SU-DHL-6 (cell line): ENCODE data around the gene KIF4A.

Source experiments
- H2AFZ ChIP-seq: fragments of 200-600 bp; sonication (generic); 2 replicates; pipeline ENCODE4 v1.6.1; 2014; ENCODE audit warnings: low read depth, mild to moderate bottlenecking, moderate library complexity, mixed read lengths, antibody characterized with exemption, low read length; ENCODE audit not compliant: severe bottlenecking
- H3F3A ChIP-seq: fragments of 200-600 bp; shearing (Covaris generic); 2 replicates; pipeline ENCODE4 v1.6.0; 2016; ENCODE audit warnings: antibody characterized with exemption, mild to moderate bottlenecking; ENCODE audit not compliant: insufficient read depth
- H3K27ac ChIP-seq: fragments of 200-600 bp; sonication (generic); 2 replicates; pipeline ENCODE4 v1.5.1; 2016; ENCODE audit warnings: low read depth, mild to moderate bottlenecking, low read length, moderate library complexity, mixed read lengths
- H3K27me3 ChIP-seq: fragments of 200-600 bp; sonication (generic), shearing (Covaris generic); 2 replicates; pipeline ENCODE4 v1.6.0; 2014; ENCODE audit warnings: mild to moderate bottlenecking, low read length
- H3K36me3 ChIP-seq: fragments of 200-600 bp; sonication (generic); 2 replicates; pipeline ENCODE4 v1.6.1; 2014; ENCODE audit warnings: mild to moderate bottlenecking, low read length, mixed read lengths
- H3K4me2 ChIP-seq: fragments of 300-600, 200-600 bp; shearing (Covaris generic), sonication (generic); 2 replicates; pipeline ENCODE4 v1.6.0; 2014; ENCODE audit warnings: low read length, low read depth, mild to moderate bottlenecking; ENCODE audit not compliant: poor library complexity, severe bottlenecking
- H3K4me3 ChIP-seq: fragments of 200-600 bp; sonication (generic); 2 replicates; pipeline ENCODE4 v1.5.1; 2014; ENCODE audit warnings: antibody characterized with exemption, low read length, mild to moderate bottlenecking, mixed read lengths; ENCODE audit not compliant: insufficient read depth, poor library complexity, severe bottlenecking
- H3K79me2 ChIP-seq: fragments of 200-600 bp; sonication (generic); 2 replicates; pipeline ENCODE4 v1.6.1; 2014; ENCODE audit warnings: mild to moderate bottlenecking, low read length, moderate library complexity; ENCODE audit not compliant: insufficient read depth
- H3K9ac ChIP-seq: fragments of 200-600 bp; sonication (generic); 2 replicates; pipeline ENCODE4 v1.7.0; 2014; ENCODE audit warnings: mild to moderate bottlenecking, low read length
- H3K9me2 ChIP-seq: fragments of 200-600 bp; sonication (generic); replicated peaks from 2 replicates; pipeline ENCODE4 v1.6.1; 2014; ENCODE audit warnings: low read length; ENCODE audit not compliant: insufficient read depth
- H3K9me3 ChIP-seq: fragments of 200-600 bp; sonication (generic); 2 replicates; pipeline ENCODE4 v1.6.1; 2014; ENCODE audit warnings: low read length, mixed read lengths; ENCODE audit not compliant: insufficient read depth
- H4K20me1 ChIP-seq: fragments of 200-600 bp; sonication (generic); 2 replicates; pipeline ENCODE4 v1.6.1; 2014; ENCODE audit warnings: low read depth, mild to moderate bottlenecking, antibody characterized with exemption, low read length, moderate library complexity, mixed read lengths
- CTCF ChIP-seq: fragments of 200-600 bp; sonication (generic); IDR thresholded peaks from one replicate; pipeline ENCODE4 v1.5.1; 2017; ENCODE audit warnings: antibody characterized with exemption, mild to moderate bottlenecking, low read length, moderate library complexity; ENCODE audit not compliant: insufficient read depth, poor library complexity, severe bottlenecking
- EZH2phosphoT487 ChIP-seq: fragments of 200-600 bp; sonication (generic), shearing (Covaris generic); conservative IDR thresholded peaks from 2 replicates; pipeline ENCODE4 v1.6.1; 2018; ENCODE audit warnings: mild to moderate bottlenecking, antibody characterized with exemption, low read length, moderate library complexity, mixed read lengths

KIF4A gene

DNA sequence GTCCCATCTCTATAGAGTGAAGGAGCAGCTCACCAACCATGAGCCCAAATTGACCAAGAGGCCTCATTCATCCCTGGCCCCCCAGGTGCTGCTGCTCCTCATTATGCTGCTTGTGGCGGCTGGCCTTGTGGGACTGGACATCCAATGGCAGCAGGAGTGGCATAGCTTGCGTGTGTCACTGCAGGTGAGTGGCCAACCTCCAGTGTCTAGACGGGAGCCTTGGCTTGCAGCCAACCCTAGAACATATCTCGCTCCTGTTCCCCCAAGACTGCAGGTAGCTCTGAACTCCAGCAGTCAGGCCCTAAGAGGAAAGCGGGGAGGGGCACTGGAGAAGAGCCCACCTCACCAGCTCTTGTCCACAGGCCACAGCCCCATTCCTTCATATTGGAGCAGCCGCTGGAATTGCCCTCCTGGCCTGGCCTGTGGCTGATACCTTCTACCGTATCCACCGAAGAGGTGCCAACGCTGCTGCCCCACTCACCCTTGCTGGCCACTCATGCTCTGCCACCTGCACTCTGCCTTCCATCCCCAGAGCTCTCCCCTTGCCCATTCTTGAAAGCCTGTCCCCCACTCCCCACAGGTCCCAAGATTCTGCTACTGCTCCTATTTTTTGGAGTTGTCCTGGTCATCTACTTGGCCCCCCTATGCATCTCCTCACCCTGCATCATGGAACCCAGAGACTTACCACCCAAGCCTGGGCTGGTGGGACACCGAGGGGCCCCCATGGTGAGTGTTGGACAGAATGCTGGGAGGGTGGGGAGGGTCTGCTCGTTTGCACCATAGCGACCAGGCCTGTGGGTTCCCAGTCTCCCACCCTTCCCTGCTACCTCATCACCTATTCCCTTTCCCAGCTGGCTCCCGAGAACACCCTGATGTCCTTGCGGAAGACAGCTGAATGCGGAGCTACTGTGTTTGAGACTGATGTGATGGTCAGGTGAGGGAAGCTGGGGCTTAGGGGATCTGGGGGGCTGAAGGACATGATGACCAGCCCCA is 136.7 kb downstream of the KIF4A start:
- H3K9me2 ChIP-seq: no peaks in the 10 kb centered on the region
- H3K9ac ChIP-seq: no peak overlapping the region
- no peaks in the 10 kb centered on the region for H3K27me3 ChIP-seq
- H3K4me2 ChIP-seq: no peak overlapping the region
- H2AFZ ChIP-seq: no peak overlapping the region
- H3K9me3 ChIP-seq: no peaks in the 10 kb centered on the region
- H3K4me3 ChIP-seq: no peak overlapping the region
- TF ChIP-seq EZH2phosphoT487 (no peak), CTCF (no peak)
- H3K36me3 ChIP-seq: no peaks in the 10 kb centered on the region
- H3F3A ChIP-seq: no peaks in the 10 kb centered on the region
- no peaks in the 10 kb centered on the region for H4K20me1 ChIP-seq
- no peaks in the 10 kb centered on the region for H3K79me2 ChIP-seq
- H3K27ac ChIP-seq: no peak overlapping the region

GRCh38 chrX:70427365-70427764 is 137.5 kb downstream of the KIF4A start:
- Histone ChIP-seq H3K4me3 (no peak overlapping the region), H3K79me2 (no peaks in the 10 kb centered on the region), H3K9ac (no peak overlapping the region), H3K9me2 (no peaks in the 10 kb centered on the region), H3K36me3 (no peaks in the 10 kb centered on the region), H3F3A (no peaks in the 10 kb centered on the region), H2AFZ (no peak overlapping the region), H3K27me3 (no peaks in the 10 kb centered on the region), H3K4me2 (no peak overlapping the region), H4K20me1 (no peaks in the 10 kb centered on the region), H3K9me3 (no peaks in the 10 kb centered on the region), H3K27ac (no peak overlapping the region)
- TF ChIP-seq CTCF (no peak), EZH2phosphoT487 (no peak)

DNA sequence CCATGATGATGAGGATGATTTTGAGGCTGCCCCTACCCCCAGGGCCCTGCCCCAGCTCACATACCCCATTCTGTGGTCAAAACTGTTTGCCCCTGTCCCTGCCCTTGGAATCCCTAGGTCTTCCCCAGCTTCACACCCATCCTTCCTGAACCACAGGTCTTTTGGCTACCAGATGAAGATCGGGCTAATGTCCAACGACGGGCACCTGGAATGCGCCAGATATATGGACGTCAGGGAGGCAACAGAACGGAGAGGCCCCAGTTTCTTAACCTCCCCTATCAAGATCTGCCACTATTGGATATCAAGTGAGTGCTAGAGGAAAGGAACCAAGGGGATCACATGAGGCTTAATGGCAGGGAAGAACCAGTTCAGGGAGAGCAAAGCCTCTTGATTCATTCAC is 139.9 kb downstream of the KIF4A start:
- H3K36me3 ChIP-seq: no peaks in the 10 kb centered on the region
- no peak overlapping the region for H3K4me3 ChIP-seq
- no peak overlapping the region for H3K27ac ChIP-seq
- H3K9me2 ChIP-seq: no peaks in the 10 kb centered on the region
- H3K9ac ChIP-seq: no peak overlapping the region
- H4K20me1 ChIP-seq: no peaks in the 10 kb centered on the region
- H3K9me3 ChIP-seq: no peaks in the 10 kb centered on the region
- no peaks in the 10 kb centered on the region for H3K27me3 ChIP-seq
- TF ChIP-seq CTCF: no peak
- H3K4me2 ChIP-seq: no peak overlapping the region
- H3K79me2 ChIP-seq: no peaks in the 10 kb centered on the region
- H2AFZ ChIP-seq: no peak overlapping the region
- H3F3A ChIP-seq: 0 out of 2 replicates have a peak, but pooled peaks cover 1% of the 10 kb centered on the region
